ENCODE results near the gene SMG6. TPM values are rescaled to one million over a fixed set of nuclear protein-coding genes. Genes with fewer than 3 reads are reported as not detected.
A peak's percentile ranks its signal among the peaks of the same experiment; 100 is the strongest.

The SMG6 gene
- total RNA-seq, 2 donors from 2014 or later, result 12.5 to 22.1 TPM

- Histone ChIP-seq H3K4me1 (peaks cover 30% of the 10 kb centered on the region), H3K36me3 (replicated peaks in 1 of 2; ENCODE audit: insufficient read depth in 1 of 2, low read depth in 2 of 2) (peaks cover 0 to 8% of the 10 kb centered on the region in 2 donors)
- WGBS, 2 donors, result 79 to 82% methylated on average over 15 to 21 of the region's 21 CpGs
Observed at GRCh38 chr17:2060681-2061440, 242.7 kb downstream of the SMG6 start.

DNA sequence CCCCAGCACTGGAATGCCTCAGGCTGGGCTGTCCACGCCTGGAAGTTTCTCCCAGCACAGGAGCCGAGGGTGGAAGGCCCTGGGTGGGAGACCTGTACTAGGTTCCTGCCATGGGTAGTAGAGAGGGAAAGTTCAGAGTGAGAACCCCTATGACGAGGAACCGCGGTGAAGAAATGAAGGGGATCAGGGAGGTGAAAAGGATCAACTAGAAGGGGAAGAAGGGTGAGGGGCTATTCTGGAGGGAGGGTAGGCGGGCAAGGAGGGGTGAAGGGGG is 243.3 kb downstream of the SMG6 start:
- DNase-seq, result no peak
- no peak for TF ChIP-seq CTCF (IDR thresholded peaks at IDR 0.05)
- no peak for TF ChIP-seq POLR2A (IDR thresholded peaks at IDR 0.05)
- Histone ChIP-seq H3K9me3 (no peaks in the 10 kb centered on the region), H3K4me1 (peaks cover 33% of the 10 kb centered on the region), H3K36me3 (replicated peaks in 1 of 2; ENCODE audit: insufficient read depth in 1 of 2, low read depth in 2 of 2) (peaks cover 0 to 8% of the 10 kb centered on the region in 2 donors), H3K27me3 (peaks cover 0 to 25% of the 10 kb centered on the region in 2 donors), H3K27ac (peak overlapping the region in 2 of 4 donors; percentile 27 to 30), H3K4me3 (no peak overlapping the region)
- ATAC-seq, result no peak
- intact Hi-C loops (cut with DNase I), result no loop called here
- 87% methylated on average over 6 of the region's 6 CpGs for WGBS, 2 donors

More at GRCh38 chr17:2060681-2061440, 242.7 kb downstream of the SMG6 start:
- H3K4me3 ChIP-seq, result no peak overlapping the region
- H3K27me3 ChIP-seq, result peaks cover 0 to 21% of the 10 kb centered on the region in 2 donors
- ATAC-seq (no peak), DNase-seq (peak in 1 of 4 donors; percentile 16)
- peak overlapping the region in 2 of 4 donors; percentile 27 to 30 for H3K27ac ChIP-seq
- intact Hi-C loops (cut with DNase I), result no loop called here
- TF ChIP-seq CTCF (IDR thresholded peaks at IDR 0.05), result no peak
- no peak for TF ChIP-seq POLR2A (IDR thresholded peaks at IDR 0.05)
- no peaks in the 10 kb centered on the region for H3K9me3 ChIP-seq

- H3K36me3 ChIP-seq (replicated peaks in 1 of 2; ENCODE audit: insufficient read depth in 1 of 2, low read depth in 2 of 2), result peaks cover 0 to 7% of the 10 kb centered on the region in 2 donors
- H3K27ac ChIP-seq, result peak overlapping the region in 3 of 4 donors; percentile 2 to 30 (median 27)
- 76 to 84% methylated on average over 21 of the region's 21 CpGs for WGBS, 2 donors
- DNase-seq, result peak in 1 of 4 donors; percentile 10
- no peaks in the 10 kb centered on the region for H3K9me3 ChIP-seq
- peaks cover 0 to 27% of the 10 kb centered on the region in 2 donors for H3K27me3 ChIP-seq
- no peak for TF ChIP-seq POLR2A (IDR thresholded peaks at IDR 0.05)
- no peak for TF ChIP-seq CTCF (IDR thresholded peaks at IDR 0.05)
- H3K4me1 ChIP-seq, result peaks cover 39% of the 10 kb centered on the region
- no peak overlapping the region for H3K4me3 ChIP-seq
- intact Hi-C loops (cut with DNase I), result no loop called here
- no peak for ATAC-seq
Observed at GRCh38 chr17:2059547-2060384, 243.8 kb downstream of the SMG6 start.

GRCh38 chr17:2058586-2059546 is 244.7 kb downstream of the SMG6 start:
- peak overlapping the region in 3 of 4 donors; percentile 2 to 62 (median 37) for H3K27ac ChIP-seq
- no peak overlapping the region for H3K4me3 ChIP-seq
- no peaks in the 10 kb centered on the region for H3K9me3 ChIP-seq
- TF ChIP-seq POLR2A (IDR thresholded peaks at IDR 0.05) (no peak), CTCF (IDR thresholded peaks at IDR 0.05) (peak; percentile 60 to 79 (median 66))
- intact Hi-C loops (cut with DNase I), result no loop called here
- WGBS, 2 donors, result 14 to 55% methylated on average over 42 to 70 of the region's 78 CpGs
- peaks cover 0 to 27% of the 10 kb centered on the region in 2 donors for H3K27me3 ChIP-seq
- peaks cover 0 to 5% of the 10 kb centered on the region in 2 donors for H3K36me3 ChIP-seq (replicated peaks in 1 of 2; ENCODE audit: insufficient read depth in 1 of 2, low read depth in 2 of 2)
- ATAC-seq (peak; percentile 52), DNase-seq (peak; percentile 78 to 81 (median 80))
- H3K4me1 ChIP-seq, result peaks cover 48% of the 10 kb centered on the region
